ENCODE data around the gene ELMOD1. TPM values are rescaled to one million over a fixed set of nuclear protein-coding genes. Genes with fewer than 3 reads are reported as not detected.

Gene ELMOD1
- total RNA-seq, 4 donors from 2014 or later = 0.70 to 3.7 (median 1.6) TPM

DNA sequence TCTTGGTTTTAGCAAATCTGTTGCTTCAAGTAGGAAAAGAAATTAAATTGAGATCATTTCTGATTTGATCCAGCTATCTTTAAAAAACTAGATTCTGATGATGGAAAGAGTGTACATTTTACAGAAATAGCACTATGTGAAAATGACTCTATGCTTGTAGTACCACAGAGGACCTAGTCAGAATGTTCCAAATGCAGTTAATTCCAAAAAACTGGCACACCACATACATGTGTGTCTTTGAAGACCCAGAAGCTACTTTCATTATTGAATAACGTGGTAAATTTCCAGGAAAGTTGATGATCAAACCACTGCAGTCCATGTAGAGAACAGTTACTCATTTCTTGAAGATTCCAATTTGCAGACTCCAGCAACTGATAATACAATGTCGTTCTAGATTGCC, 3.8 kb downstream of the ELMOD1 start:
- ATAC-seq (no peak), DNase-seq (no peak)
- Histone ChIP-seq H3K36me3 (no peaks in the 10 kb centered on the region), H3K27me3 (no peaks in the 10 kb centered on the region), H3K4me3 (no peak overlapping the region), H3K4me1 (peaks cover 3 to 22% of the 10 kb centered on the region in 2 donors), H3K9me3 (no peaks in the 10 kb centered on the region), H3K27ac (no peak overlapping the region)
- intact Hi-C loops (cut with DNase I; ENCODE audit: low total_unique reads) (no loop called here), in situ Hi-C loops (cut with MboI; ENCODE audit: low sequenced_read_pairs in 4 of 4) (no loop called here)
- TF ChIP-seq, protein P1, sequence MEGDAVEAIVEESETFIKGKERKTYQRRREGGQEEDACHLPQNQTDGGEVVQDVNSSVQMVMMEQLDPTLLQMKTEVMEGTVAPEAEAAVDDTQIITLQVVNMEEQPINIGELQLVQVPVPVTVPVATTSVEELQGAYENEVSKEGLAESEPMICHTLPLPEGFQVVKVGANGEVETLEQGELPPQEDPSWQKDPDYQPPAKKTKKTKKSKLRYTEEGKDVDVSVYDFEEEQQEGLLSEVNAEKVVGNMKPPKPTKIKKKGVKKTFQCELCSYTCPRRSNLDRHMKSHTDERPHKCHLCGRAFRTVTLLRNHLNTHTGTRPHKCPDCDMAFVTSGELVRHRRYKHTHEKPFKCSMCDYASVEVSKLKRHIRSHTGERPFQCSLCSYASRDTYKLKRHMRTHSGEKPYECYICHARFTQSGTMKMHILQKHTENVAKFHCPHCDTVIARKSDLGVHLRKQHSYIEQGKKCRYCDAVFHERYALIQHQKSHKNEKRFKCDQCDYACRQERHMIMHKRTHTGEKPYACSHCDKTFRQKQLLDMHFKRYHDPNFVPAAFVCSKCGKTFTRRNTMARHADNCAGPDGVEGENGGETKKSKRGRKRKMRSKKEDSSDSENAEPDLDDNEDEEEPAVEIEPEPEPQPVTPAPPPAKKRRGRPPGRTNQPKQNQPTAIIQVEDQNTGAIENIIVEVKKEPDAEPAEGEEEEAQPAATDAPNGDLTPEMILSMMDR (IDR thresholded peaks at IDR 0.05 in 4 of 5, conservative IDR thresholded peaks at IDR 0.05 in 1 of 5) = no peak
- TF ChIP-seq POLR2A (IDR thresholded peaks at IDR 0.05) = no peak

DNA sequence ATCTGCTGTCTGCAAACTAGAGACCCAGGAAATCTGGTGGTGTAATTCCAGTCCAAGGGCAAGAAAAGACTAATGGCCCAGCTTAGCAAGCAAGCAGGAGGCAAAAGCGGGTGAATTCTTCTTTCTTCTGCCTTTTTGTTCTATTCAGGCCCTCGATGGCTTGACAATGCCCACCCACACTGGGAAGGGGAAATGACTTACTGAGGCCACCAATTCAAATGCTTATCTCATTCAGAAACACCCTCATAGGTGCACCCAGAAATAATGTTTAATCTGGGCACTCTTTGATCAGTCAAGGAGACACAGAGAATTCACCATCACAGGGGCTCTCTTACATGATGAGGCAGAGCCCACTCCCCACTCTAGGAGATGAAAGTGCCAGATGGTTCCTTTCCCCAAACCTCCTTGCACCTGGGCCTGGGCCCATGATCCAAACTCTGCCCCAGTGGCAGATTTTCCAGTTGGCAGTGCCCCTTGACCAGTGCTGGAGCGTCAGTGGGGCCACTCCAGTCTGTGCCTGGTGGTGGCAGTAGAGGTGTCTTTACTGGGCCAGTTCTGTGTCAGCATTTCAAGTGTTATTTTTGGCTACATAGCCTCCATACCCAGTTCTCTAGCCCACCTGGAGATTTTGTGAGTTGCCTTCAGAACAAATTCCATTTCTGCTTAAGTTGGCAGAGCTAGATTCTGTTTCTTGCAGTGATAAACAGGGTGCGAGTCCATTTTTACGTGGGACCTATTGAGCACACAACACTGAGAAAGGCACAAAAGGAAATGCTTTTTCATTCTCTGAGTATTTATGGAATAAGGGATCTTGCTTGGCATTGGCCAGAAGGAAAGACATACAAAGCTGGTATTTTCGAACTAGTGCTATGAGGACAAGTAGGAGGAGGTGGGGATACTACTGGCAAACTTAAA, 7.5 kb downstream of the ELMOD1 start:
- Histone ChIP-seq H3K9me3 (no peaks in the 10 kb centered on the region), H3K27me3 (no peaks in the 10 kb centered on the region), H3K4me3 (no peak overlapping the region), H3K4me1 (no peaks in the 10 kb centered on the region), H3K27ac (no peak overlapping the region), H3K36me3 (no peaks in the 10 kb centered on the region)
- intact Hi-C loops (cut with DNase I; ENCODE audit: low total_unique reads) = no loop called here
- in situ Hi-C loops (cut with MboI; ENCODE audit: low sequenced_read_pairs in 4 of 4) = no loop called here
- no peak for ATAC-seq
- TF ChIP-seq, protein P1 (IDR thresholded peaks at IDR 0.05 in 4 of 5, conservative IDR thresholded peaks at IDR 0.05 in 1 of 5) = peak in 1 of 5 experiments; percentile 52
- no peak for TF ChIP-seq POLR2A (IDR thresholded peaks at IDR 0.05)
- no peak for DNase-seq

DNA sequence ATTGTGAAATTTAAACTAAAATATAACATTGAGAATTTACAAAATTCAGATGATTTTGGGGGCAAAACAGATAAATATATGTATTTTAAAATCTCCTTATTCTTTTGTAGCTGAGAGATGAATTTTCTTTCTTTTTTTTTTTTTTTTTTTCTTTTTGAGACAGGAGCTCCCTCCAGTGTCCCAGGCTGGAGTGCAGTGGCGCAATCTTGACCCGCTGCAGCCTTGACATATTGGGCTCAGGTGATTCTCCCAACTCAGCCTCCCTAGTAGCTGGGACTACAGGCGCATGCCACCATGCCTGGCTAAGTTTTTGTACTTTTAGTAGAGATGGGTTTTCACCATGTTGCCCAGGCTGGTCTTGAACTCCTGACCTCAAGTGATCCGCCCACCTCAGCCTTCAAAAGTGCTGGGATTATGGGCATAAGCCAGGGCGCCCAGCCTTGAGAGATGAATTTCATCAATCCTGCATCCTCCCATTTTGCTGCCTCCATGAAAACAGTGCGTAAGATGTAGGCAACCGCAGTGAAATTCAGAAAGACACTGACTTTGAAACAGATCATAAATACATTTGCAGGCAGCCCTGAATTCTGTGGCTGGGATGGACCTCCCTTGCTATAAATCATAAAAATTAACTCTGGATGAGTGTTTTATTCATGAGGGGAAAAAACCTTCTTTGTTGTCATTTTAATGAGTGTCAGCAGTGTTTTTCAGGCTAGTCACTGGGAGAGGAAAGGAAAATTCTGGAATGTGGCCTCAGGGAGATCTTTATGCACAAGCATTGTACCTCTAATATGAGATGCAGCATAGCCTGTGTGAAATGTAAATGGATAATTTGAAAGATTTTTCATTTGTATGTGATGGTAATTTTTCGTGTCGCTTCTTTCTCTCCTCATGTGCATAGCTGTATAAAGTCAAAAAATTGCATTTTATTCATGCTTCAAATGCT, 14.4 kb downstream of the ELMOD1 start:
- in situ Hi-C loops (cut with MboI; ENCODE audit: low sequenced_read_pairs in 4 of 4) (no loop called here), intact Hi-C loops (cut with DNase I; ENCODE audit: low total_unique reads) (no loop called here)
- ATAC-seq (no peak), DNase-seq (no peak)
- no peak overlapping the region for H3K4me3 ChIP-seq
- no peaks in the 10 kb centered on the region for H3K36me3 ChIP-seq
- no peak overlapping the region for H3K27ac ChIP-seq
- no peaks in the 10 kb centered on the region for H3K4me1 ChIP-seq
- peaks cover 0 to 2% (median 0%) of the 10 kb centered on the region in 3 donors for H3K27me3 ChIP-seq
- TF ChIP-seq POLR2A (IDR thresholded peaks at IDR 0.05) = no peak
- TF ChIP-seq, protein P1 (IDR thresholded peaks at IDR 0.05 in 4 of 5, conservative IDR thresholded peaks at IDR 0.05 in 1 of 5) = no peak
- H3K9me3 ChIP-seq = no peaks in the 10 kb centered on the region

- Histone ChIP-seq H3K4me3 (no peak overlapping the region), H3K9me3 (no peaks in the 10 kb centered on the region), H3K27me3 (peaks cover 0 to 2% (median 0%) of the 10 kb centered on the region in 3 donors), H3K27ac (no peak overlapping the region), H3K36me3 (no peaks in the 10 kb centered on the region), H3K4me1 (no peaks in the 10 kb centered on the region)
- in situ Hi-C loops (cut with MboI; ENCODE audit: low sequenced_read_pairs in 4 of 4) (no loop called here), intact Hi-C loops (cut with DNase I; ENCODE audit: low total_unique reads) (no loop called here)
- ATAC-seq (no peak), DNase-seq (no peak)
- TF ChIP-seq POLR2A (IDR thresholded peaks at IDR 0.05) = no peak
- TF ChIP-seq, protein P1 (IDR thresholded peaks at IDR 0.05 in 4 of 5, conservative IDR thresholded peaks at IDR 0.05 in 1 of 5) = no peak
Measured at GRCh38 chr11:107606141-107606540, 15.2 kb downstream of the ELMOD1 start.

Data from gastrocnemius medialis (tissue), 4 donors.